ENCODE data around the gene ABCA4.

The ABCA4 gene

DNA sequence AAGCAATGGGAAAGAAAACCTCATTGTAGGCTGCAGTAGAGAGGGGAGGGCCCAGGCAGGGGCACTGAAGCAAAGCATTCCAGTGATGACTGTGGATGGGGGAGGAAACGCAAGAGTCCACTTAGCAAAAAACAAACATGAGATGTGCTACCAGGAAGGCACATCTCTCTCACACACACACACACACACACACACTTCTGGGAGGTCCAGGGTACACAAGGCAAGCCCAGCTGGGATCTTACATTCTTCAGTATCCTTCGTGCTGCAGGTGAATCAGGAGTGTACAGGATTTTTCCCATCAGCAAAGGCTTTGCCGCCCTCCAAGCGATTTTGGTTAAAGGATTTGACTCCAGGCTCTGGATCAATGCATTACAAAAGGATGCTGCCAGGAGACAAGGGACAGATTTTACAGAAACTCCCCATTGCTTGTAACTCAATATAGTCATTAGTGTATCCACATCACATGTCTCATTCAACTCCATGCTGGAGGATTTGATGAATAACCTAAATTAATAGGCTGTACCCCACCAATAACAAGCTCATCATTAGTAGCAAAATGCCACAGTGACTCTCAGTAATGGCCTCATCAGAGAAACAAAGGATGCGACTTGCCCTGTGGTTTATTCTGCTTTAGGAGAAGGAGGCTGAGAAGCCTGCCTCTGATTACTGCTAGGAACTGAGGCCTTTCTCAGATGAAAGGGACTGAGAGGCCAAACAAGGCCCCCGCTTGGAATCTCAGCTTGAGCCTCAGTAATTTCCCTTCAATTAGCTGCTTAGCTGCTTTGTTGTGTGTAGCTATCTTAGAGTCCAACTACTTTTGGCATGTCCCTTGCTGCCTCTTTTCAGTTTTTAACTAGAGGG lies 41.6 kb downstream of the ABCA4 start:
- Histone ChIP-seq H3K9me3 (ENCODE audit: control insufficient read depth, insufficient read depth, low read depth, low read length) (no peaks in the 10 kb centered on the region), H3K27ac (ENCODE audit: extremely low read depth, low read depth, low read length) (no peak overlapping the region), H3K4me3 (ENCODE audit: low read depth, low read length) (no peak overlapping the region), H3K36me3 (ENCODE audit: control insufficient read depth in 2 of 2, insufficient read depth in 1 of 2, low read length in 2 of 2) (no peaks in the 10 kb centered on the region), H3K4me1 (ENCODE audit: control insufficient read depth, insufficient read depth, low read length) (no peaks in the 10 kb centered on the region)
- TF ChIP-seq, protein P1, sequence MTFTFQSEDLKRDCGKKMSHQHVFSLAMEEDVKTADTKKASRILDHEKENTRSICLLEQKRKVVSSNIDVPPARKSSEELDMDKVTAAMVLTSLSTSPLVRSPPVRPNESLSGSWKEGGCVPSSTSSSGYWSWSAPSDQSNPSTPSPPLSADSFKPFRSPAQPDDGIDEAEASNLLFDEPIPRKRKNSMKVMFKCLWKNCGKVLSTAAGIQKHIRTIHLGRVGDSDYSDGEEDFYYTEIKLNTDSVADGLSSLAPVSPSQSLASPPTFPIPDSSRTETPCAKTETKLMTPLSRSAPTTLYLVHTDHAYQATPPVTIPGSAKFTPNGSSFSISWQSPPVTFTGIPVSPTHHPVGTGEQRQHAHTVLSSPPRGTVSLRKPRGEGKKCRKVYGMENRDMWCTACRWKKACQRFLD (tag by site-specific recombination; IDR thresholded peaks at IDR 0.05) = no peak
- TF ChIP-seq, protein P2, sequence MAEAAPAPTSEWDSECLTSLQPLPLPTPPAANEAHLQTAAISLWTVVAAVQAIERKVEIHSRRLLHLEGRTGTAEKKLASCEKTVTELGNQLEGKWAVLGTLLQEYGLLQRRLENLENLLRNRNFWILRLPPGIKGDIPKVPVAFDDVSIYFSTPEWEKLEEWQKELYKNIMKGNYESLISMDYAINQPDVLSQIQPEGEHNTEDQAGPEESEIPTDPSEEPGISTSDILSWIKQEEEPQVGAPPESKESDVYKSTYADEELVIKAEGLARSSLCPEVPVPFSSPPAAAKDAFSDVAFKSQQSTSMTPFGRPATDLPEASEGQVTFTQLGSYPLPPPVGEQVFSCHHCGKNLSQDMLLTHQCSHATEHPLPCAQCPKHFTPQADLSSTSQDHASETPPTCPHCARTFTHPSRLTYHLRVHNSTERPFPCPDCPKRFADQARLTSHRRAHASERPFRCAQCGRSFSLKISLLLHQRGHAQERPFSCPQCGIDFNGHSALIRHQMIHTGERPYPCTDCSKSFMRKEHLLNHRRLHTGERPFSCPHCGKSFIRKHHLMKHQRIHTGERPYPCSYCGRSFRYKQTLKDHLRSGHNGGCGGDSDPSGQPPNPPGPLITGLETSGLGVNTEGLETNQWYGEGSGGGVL (tag by site-specific recombination; IDR thresholded peaks at IDR 0.05) = 0 out of 2 replicates have a peak, but pooled peaks have one; percentile 13
- no peak for TF ChIP-seq ZNF623 (tag by site-specific recombination; IDR thresholded peaks at IDR 0.05)
- TF ChIP-seq SP7 (tag by site-specific recombination; IDR thresholded peaks at IDR 0.05) = peak; percentile 91
- no peak for TF ChIP-seq ZNF621 (tag by site-specific recombination; IDR thresholded peaks at IDR 0.05)
- TF ChIP-seq ZNF146 (tag by site-specific recombination; IDR thresholded peaks at IDR 0.05) = no peak
- TF ChIP-seq REPIN1 (tag by site-specific recombination; IDR thresholded peaks at IDR 0.05; ENCODE audit: low read depth) = no peak
- TF ChIP-seq ZNF555 (tag by site-specific recombination; conservative IDR thresholded peaks at IDR 0.05) = no peak
- ChIA-PET CTCF (interaction anchor here (0.6 to 1.1 kb wide), 5 partner anchors 46 to 726 kb away, joined by 3 read pairs; no protein-coding TSS in a partner anchor), POLR2A (no interaction called here)

DNA sequence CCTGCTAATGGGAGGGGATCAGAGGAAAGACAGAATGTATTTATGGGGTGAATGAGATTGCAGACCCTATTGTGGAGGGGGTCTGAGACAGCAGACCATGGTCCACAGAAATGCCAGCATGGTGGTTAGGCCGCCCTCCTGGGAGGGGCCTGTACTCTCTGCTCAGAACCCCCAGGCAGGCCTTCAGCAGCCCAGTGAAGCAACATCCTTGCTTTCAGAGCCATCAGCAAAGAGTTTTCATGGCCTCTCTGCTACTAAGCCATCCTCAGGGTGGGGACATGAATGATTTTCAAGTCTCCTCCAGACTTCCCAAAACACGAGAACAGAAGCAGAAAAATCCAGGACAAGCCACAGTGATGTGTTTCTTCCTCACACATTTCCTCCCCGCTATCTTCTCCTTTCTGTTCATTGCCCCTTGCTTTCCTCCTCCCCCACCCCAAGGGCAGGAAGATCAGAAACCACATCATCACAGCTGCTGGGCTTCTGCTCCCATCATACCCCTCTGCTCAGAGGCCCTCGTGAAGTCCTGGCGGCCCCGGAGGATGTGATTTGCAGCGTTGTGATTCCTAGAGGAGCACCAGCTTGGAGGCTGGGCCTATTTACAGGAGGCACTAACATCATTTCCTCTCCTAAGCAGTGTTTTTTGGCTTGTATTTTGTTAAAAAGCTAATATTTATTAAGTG lies 48.0 kb downstream of the ABCA4 start:
- H3K36me3 ChIP-seq (ENCODE audit: control insufficient read depth in 2 of 2, insufficient read depth in 1 of 2, low read length in 2 of 2) = no peaks in the 10 kb centered on the region
- no peak overlapping the region for H3K27ac ChIP-seq (ENCODE audit: extremely low read depth, low read depth, low read length)
- POLR2A ChIA-PET = no interaction called here
- peaks cover 17% of the 10 kb centered on the region for H3K4me1 ChIP-seq (ENCODE audit: control insufficient read depth, insufficient read depth, low read length)
- no peak for TF ChIP-seq ZNF140 (tag by site-specific recombination; IDR thresholded peaks at IDR 0.05)
- CTCF ChIA-PET = interaction anchor here (0.6 to 3.8 kb wide), 3 partner anchors 11 to 263 kb away, joined by 3 to 29 read pairs (median 8); no protein-coding TSS in a partner anchor
- H3K9me3 ChIP-seq (ENCODE audit: control insufficient read depth, insufficient read depth, low read depth, low read length) = no peaks in the 10 kb centered on the region
- no peak overlapping the region for H3K4me3 ChIP-seq (ENCODE audit: low read depth, low read length)

DNA sequence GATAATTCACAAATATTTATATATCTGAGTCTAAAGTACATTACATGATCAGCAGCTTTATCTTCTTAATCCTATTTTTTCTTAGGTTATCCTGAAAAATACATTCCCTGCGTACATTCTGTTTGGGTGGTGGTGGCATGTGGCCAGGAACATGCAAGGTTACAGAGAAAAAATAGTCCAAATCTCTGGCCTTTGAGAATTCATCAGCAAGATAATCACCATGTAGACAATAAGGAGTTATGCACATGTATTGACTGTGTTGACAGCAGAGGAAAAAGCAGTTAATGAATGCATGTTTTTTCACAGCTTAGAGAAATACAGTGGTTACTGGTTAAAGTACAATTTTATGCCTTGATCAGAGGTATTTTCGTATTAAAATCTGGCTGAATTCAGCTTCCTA lies 49.0 kb downstream of the ABCA4 start:
- TF ChIP-seq, protein P3, sequence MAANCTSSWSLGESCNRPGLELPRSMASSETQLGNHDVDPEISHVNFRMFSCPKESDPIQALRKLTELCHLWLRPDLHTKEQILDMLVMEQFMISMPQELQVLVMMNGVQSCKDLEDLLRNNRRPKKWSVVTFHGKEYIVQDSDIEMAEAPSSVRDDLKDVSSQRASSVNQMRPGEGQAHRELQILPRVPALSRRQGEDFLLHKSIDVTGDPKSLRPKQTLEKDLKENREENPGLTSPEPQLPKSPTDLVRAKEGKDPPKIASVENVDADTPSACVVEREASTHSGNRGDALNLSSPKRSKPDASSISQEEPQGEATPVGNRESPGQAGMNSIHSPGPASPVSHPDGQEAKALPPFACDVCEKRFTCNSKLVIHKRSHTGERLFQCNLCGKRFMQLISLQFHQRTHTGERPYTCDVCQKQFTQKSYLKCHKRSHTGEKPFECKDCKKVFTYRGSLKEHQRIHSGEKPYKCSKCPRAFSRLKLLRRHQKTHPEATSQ (tag by site-specific recombination; IDR thresholded peaks at IDR 0.05) = no peak
- TF ChIP-seq, protein P4, sequence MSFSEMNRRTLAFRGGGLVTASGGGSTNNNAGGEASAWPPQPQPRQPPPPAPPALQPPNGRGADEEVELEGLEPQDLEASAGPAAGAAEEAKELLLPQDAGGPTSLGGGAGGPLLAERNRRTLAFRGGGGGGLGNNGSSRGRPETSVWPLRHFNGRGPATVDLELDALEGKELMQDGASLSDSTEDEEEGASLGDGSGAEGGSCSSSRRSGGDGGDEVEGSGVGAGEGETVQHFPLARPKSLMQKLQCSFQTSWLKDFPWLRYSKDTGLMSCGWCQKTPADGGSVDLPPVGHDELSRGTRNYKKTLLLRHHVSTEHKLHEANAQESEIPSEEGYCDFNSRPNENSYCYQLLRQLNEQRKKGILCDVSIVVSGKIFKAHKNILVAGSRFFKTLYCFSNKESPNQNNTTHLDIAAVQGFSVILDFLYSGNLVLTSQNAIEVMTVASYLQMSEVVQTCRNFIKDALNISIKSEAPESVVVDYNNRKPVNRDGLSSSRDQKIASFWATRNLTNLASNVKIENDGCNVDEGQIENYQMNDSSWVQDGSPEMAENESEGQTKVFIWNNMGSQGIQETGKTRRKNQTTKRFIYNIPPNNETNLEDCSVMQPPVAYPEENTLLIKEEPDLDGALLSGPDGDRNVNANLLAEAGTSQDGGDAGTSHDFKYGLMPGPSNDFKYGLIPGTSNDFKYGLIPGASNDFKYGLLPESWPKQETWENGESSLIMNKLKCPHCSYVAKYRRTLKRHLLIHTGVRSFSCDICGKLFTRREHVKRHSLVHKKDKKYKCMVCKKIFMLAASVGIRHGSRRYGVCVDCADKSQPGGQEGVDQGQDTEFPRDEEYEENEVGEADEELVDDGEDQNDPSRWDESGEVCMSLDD (tag by site-specific recombination; IDR thresholded peaks at IDR 0.05) = no peak
- TF ChIP-seq OVOL3 (tag by site-specific recombination; IDR thresholded peaks at IDR 0.05) = no peak
- no peak for TF ChIP-seq ZNF174 (tag by site-specific recombination; IDR thresholded peaks at IDR 0.05)
- Histone ChIP-seq H3K27ac (ENCODE audit: extremely low read depth, low read depth, low read length) (no peak overlapping the region), H3K9me3 (ENCODE audit: control insufficient read depth, insufficient read depth, low read depth, low read length) (no peaks in the 10 kb centered on the region), H3K36me3 (ENCODE audit: control insufficient read depth in 2 of 2, insufficient read depth in 1 of 2, low read length in 2 of 2) (no peaks in the 10 kb centered on the region), H3K4me3 (ENCODE audit: low read depth, low read length) (no peak overlapping the region), H3K4me1 (ENCODE audit: control insufficient read depth, insufficient read depth, low read length) (peaks cover 17% of the 10 kb centered on the region)
- ChIA-PET CTCF (interaction anchor here (1.3 to 3.8 kb wide), 3 partner anchors 10 to 264 kb away, joined by 3 to 29 read pairs (median 8); no protein-coding TSS in a partner anchor), POLR2A (interaction anchor here (1.2 kb wide), 1 partner anchor 164 kb away, joined by 4 read pairs; no protein-coding TSS in a partner anchor)

Measured in HEK293 (cell line).